Thymus (tissue), 14 donors: ENCODE measurements around the gene CD28. TPM values are rescaled to one million over a fixed set of nuclear protein-coding genes. Genes with fewer than 3 reads are reported as not detected.

Experiments used
- DNase-seq, 9 donors: peaks; one replicate each; pipeline ENCODE4 v3.0.0-alpha.2; 2013; ENCODE audit warnings: low spot score in 9 of 9, low read depth in 6 of 9, missing footprints in 1 of 9
- H3K27ac ChIP-seq, 2 donors: one replicate each; pipeline ENCODE4 v1.5.1; 2013; ENCODE audit warnings: control low read depth in 1 of 2, low read depth in 1 of 2, low read length in 1 of 2, mild to moderate bottlenecking in 1 of 2, moderate library complexity in 1 of 2
- H3K27me3 ChIP-seq, 2 donors: one replicate each; pipeline ENCODE4 v1.5.1; 2013; ENCODE audit warnings: low read length in 1 of 2; ENCODE audit not compliant: control insufficient read depth in 2 of 2, insufficient read depth in 1 of 2
- H3K36me3 ChIP-seq, 2 donors: one replicate each; pipeline ENCODE4 v1.5.1; 2013; ENCODE audit warnings: low read length in 1 of 2, mild to moderate bottlenecking in 1 of 2, moderate library complexity in 1 of 2; ENCODE audit not compliant: control insufficient read depth in 2 of 2, insufficient read depth in 2 of 2
- H3K4me1 ChIP-seq, 2 donors: one replicate each; pipeline ENCODE4 v1.5.1; 2013; ENCODE audit warnings: low read length in 2 of 2; ENCODE audit not compliant: control insufficient read depth in 2 of 2, insufficient read depth in 2 of 2
- H3K4me3 ChIP-seq, 2 donors: one replicate each; pipeline ENCODE4 v1.5.1; 2013; ENCODE audit warnings: low read length in 2 of 2, control low read depth in 1 of 2, mild to moderate bottlenecking in 1 of 2
- H3K9me3 ChIP-seq, 2 donors: one replicate each; pipeline ENCODE4 v1.5.1; 2013; ENCODE audit warnings: low read length in 1 of 2, mild to moderate bottlenecking in 1 of 2; ENCODE audit not compliant: control insufficient read depth in 2 of 2, insufficient read depth in 1 of 2
- WGBS: extraction: QIAGEN DNeasy Blood & Tissue Kit; methylation state at CpG from one replicate; pipeline ENCODE4 v1.1.7; 2013; 5-methylcytosine and 5-hydroxymethylcytosine counted together
- long read RNA-seq, 10 donors: transcript quantifications; one replicate each; lab custom pipeline, GENCODE V29; 2026
- polyA plus RNA-seq: library from polyadenylated mRNA; stranded (reverse); fragments of 200-250 nt; gene quantifications from one replicate; pipeline ENCODE4 v1.2.3, GENCODE V29; 2013
- total RNA-seq: library from RNA; stranded (reverse); fragments of 120-200 nt; gene quantifications from one replicate; pipeline ENCODE4 v1.2.4, GENCODE V29; 2013
- donor health status: healthy.

CD28 gene
- total RNA-seq (42.8 TPM), polyA plus RNA-seq (27.2 TPM)
- long read RNA-seq, donor 1, full-length matches to known transcripts: 4 of 4 reads
- long read RNA-seq, donor 1, partial matches to known transcripts: 0 of 4 reads
- long read RNA-seq, donor 1, other reads (novel, unspliced or antisense): 0 of 4 reads
- long read RNA-seq, donor 2, full-length matches to known transcripts: 61 of 67 reads
- long read RNA-seq, donor 2, partial matches to known transcripts: 6 of 67 reads
- long read RNA-seq, donor 2, other reads (novel, unspliced or antisense): 0 of 67 reads
- long read RNA-seq, donor 3, full-length matches to known transcripts: 36 of 50 reads
- long read RNA-seq, donor 3, partial matches to known transcripts: 14 of 50 reads
- long read RNA-seq, donor 3, other reads (novel, unspliced or antisense): 0 of 50 reads
- long read RNA-seq, donor 4, full-length matches to known transcripts: 15 of 15 reads
- long read RNA-seq, donor 4, partial matches to known transcripts: 0 of 15 reads
- long read RNA-seq, donor 4, other reads (novel, unspliced or antisense): 0 of 15 reads
- long read RNA-seq, donor 5, full-length matches to known transcripts: 38 of 49 reads
- long read RNA-seq, donor 5, partial matches to known transcripts: 11 of 49 reads
- long read RNA-seq, donor 5, other reads (novel, unspliced or antisense): 0 of 49 reads
- long read RNA-seq, donor 6, full-length matches to known transcripts: 18 of 18 reads
- long read RNA-seq, donor 6, partial matches to known transcripts: 0 of 18 reads
- long read RNA-seq, donor 6, other reads (novel, unspliced or antisense): 0 of 18 reads
- long read RNA-seq, donor 7, full-length matches to known transcripts: 25 of 36 reads
- long read RNA-seq, donor 7, partial matches to known transcripts: 11 of 36 reads
- long read RNA-seq, donor 7, other reads (novel, unspliced or antisense): 0 of 36 reads
- long read RNA-seq, donor 8, full-length matches to known transcripts: 10 of 16 reads
- long read RNA-seq, donor 8, partial matches to known transcripts: 6 of 16 reads
- long read RNA-seq, donor 8, other reads (novel, unspliced or antisense): 0 of 16 reads
- long read RNA-seq, donor 9, full-length matches to known transcripts: 12 of 12 reads
- long read RNA-seq, donor 9, partial matches to known transcripts: 0 of 12 reads
- long read RNA-seq, donor 9, other reads (novel, unspliced or antisense): 0 of 12 reads
- long read RNA-seq, donor 10, full-length matches to known transcripts: 20 of 20 reads
- long read RNA-seq, donor 10, partial matches to known transcripts: 0 of 20 reads
- long read RNA-seq, donor 10, other reads (novel, unspliced or antisense): 0 of 20 reads

DNA sequence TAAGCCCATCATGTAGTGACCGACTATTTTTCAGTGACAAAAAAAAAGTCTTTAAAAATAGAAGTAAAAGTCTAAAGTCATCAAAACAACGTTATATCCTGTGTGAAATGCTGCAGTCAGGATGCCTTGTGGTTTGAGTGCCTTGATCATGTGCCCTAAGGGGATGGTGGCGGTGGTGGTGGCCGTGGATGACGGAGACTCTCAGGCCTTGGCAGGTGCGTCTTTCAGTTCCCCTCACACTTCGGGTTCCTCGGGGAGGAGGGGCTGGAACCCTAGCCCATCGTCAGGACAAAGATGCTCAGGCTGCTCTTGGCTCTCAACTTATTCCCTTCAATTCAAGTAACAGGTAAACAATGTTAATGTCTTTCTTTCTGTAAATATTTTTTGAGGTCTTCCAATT, at the start of gene CD28:
Gene CD28, plus strand, starts transcription at position 237 of the 400 bp plus-strand sequence. Its CDS starts 58 bp downstream, at position 295.
- H3K27ac ChIP-seq: peak within 1 kb of the TSS; percentile 84 to 92
- peak; percentile 66 to 95 (median 84) for DNase-seq
- no peaks in the 10 kb centered on the region for H3K27me3 ChIP-seq
- peaks cover 0 to 11% of the 10 kb centered on the region in 2 donors for H3K36me3 ChIP-seq
- no peaks in the 10 kb centered on the region for H3K9me3 ChIP-seq
- peaks cover 14 to 43% of the 10 kb centered on the region in 2 donors for H3K4me1 ChIP-seq
- peak within 1 kb of the TSS; percentile 55 to 62 for H3K4me3 ChIP-seq
- WGBS: 5% methylated on average over 9 of the region's 9 CpGs

DNA sequence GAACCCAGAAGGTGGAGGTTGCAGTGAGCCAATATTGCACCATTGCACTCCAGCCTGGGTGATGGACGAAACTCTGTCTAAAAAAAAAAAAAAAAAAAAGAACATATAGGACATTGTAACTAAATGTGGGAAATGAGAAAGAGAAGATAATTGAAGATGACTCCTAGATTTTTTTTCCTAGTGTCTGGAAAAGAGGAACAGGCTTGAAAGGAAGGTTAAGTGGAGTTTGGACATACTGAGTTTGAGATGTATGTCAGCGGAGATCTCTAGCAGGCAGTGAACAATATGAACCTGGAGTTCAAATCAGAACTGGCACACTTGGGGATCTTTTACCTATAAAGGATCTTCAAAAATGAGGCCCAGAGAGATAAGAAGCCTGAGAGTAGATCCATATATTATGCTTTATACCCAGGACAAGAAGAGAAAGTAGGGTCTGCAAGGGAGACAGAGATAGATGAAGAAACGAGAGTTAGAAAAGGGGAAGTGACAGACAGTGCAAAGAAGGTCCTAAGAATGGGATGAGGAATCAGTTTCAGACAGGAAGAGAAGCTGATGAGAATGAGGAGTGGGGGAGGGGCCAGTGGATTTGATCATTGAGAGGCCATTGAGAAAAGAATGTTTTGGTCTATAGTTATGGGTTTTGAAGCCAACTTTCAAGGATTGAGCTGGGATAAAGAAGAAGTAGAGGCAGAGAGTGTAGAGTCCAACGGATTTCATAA, 46.9 kb upstream of the CD28 start:
- Histone ChIP-seq H3K27me3 (no peaks in the 10 kb centered on the region), H3K36me3 (no peaks in the 10 kb centered on the region), H3K4me3 (no peak overlapping the region), H3K9me3 (no peaks in the 10 kb centered on the region), H3K27ac (no peak overlapping the region), H3K4me1 (peaks cover 10 to 25% of the 10 kb centered on the region in 2 donors)
- no peak for DNase-seq
- 66% methylated on average over 4 of the region's 4 CpGs for WGBS

DNA sequence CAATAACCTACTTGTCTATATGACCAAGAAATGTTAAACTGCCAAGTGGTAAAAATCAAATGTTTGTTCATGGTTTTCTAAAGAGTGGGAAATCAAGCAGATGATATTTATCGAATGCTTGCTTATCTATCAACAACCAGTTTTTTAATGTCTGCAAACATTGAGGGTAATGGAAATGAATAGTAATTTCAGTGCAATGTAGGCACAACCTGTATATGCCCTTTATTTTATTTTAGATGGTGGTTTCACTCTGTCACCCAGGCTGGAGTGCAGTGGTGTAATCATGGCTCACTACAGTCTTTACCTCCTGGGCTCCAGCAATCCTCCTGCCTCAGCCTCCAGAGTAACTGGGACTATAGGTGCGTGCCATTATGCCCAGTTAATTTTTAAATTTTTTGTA, 46.0 kb upstream of the CD28 start:
- Histone ChIP-seq H3K4me1 (peaks cover 10 to 29% of the 10 kb centered on the region in 2 donors), H3K9me3 (no peaks in the 10 kb centered on the region), H3K27ac (no peak overlapping the region), H3K36me3 (no peaks in the 10 kb centered on the region), H3K4me3 (no peak overlapping the region), H3K27me3 (no peaks in the 10 kb centered on the region)
- DNase-seq: no peak
- WGBS: 99% methylated on average over 2 of the region's 2 CpGs

DNA sequence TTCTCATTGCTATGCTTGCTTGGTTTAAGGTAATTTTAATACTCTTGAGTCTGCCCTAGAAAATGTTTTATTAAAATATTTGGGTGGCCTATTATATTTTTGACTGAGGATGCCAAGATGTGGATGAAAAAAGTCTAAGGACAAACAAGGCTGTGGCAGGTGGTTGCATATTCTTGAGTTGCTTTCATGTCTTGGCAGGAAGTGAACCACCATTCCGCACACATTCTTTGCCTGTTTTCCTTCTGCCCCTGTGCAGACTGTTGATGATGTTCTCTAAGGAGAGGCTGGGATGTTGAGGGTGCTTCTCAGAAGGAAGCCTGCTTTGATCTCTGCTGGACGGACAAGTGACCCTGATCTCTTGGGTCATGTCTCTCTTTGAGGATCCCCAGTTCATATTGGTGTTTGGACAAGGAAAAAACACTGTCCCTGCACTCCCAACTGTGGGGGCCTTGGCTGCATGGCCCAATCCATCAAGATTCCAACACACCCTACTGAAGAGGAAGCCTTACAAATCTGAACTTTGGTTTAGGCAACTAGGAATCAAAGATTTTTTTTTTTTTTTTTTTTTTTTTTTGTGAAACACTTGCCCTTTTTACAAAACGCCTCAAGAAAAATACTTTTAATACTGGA, 45.0 kb upstream of the CD28 start:
- no peak overlapping the region for H3K4me3 ChIP-seq
- WGBS: 79% methylated on average over 3 of the region's 3 CpGs
- peak in 1 of 9 donors; percentile 62 for DNase-seq

DNA sequence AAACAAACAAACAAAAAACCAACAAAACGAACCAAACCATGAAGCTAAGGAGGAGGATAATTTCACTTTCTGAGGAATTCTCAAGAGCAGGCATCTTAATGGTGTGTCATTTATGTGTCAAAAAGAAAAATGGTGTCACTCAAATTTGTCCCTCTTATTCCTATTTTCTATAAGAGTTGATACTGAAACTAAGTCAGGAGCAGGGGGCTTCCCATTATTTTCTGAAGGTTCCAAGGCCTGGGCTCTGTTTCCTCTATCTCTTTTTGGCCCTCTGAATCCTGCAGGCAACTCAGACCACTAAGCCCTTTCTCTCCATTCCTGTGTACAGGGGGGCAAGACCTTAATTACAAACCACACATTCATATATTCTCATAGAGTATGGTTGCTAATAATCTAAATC, 44.0 kb upstream of the CD28 start:
- Histone ChIP-seq H3K27me3 (no peaks in the 10 kb centered on the region), H3K4me1 (peaks cover 10 to 21% of the 10 kb centered on the region in 2 donors), H3K27ac (no peak overlapping the region), H3K36me3 (no peaks in the 10 kb centered on the region), H3K4me3 (no peak overlapping the region), H3K9me3 (no peaks in the 10 kb centered on the region)
- WGBS: 36% methylated on average over 1 of the region's 1 CpG
- DNase-seq: no peak

More for the DNA sequence above, 45.0 kb upstream of the CD28 start:
- H3K27ac ChIP-seq: peak overlapping the region in 1 of 2 donors; percentile 15
- no peaks in the 10 kb centered on the region for H3K9me3 ChIP-seq
- no peaks in the 10 kb centered on the region for H3K27me3 ChIP-seq
- H3K36me3 ChIP-seq: no peaks in the 10 kb centered on the region
- peaks cover 10 to 29% of the 10 kb centered on the region in 2 donors for H3K4me1 ChIP-seq

DNA sequence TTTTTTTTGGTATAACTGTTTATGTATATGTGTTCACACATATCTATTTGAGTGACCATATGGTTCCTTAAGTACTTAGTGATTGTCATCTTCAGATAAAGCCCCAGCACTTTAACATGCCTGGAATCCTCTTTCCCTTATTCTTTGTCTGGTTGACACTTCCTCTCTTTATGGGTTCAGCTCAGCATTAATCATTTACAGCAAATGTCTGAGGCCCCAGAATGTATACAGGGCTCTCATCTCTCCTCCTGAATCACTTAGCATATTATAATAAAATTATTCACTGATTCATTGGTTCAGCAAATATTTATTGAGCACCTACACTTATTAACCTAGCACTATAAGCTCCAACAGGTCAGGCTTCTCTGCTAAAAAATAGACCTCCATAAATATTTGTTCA, 43.5 kb upstream of the CD28 start:
- no peaks in the 10 kb centered on the region for H3K9me3 ChIP-seq
- DNase-seq: no peak

DNA sequence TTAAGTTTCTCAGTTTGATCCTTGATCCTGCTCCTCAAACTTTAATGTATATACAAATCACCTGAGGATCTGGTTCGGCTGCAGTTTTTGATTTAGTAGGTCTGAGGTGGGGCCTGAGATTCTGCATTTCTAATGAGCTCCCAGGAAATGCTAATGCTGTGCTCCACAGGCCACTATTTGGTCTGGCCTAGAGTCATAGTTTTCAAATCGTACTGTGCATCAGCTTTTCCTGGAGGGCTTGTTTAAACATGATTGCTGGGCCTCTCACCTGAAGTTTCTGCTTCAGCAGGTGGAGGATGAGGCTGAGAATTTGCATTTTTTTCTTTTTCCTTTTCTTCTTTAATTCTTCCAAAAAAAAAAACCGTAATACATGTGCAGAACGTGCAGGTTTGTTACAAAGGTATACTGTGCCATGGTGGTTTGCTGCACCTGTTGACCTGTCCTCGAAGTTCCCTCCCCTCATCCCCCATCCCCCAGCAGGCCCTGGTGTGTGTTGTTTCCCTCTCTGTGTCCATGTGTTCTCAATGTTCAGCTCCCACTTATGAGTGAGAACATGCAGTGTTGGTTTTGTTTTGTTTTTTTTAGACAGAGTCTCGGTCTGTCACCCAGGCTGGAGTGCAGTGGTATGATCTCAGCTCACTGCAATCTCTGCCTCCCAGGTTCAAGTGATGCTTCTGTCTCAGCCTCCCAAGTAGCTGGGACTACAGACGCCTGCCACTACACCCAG, 42.2 kb upstream of the CD28 start:
- Histone ChIP-seq H3K4me3 (no peak overlapping the region), H3K4me1 (peaks cover 10 to 21% of the 10 kb centered on the region in 2 donors), H3K9me3 (no peaks in the 10 kb centered on the region), H3K36me3 (no peaks in the 10 kb centered on the region), H3K27ac (no peak overlapping the region), H3K27me3 (no peaks in the 10 kb centered on the region)
- DNase-seq: no peak
- WGBS: 82% methylated on average over 7 of the region's 7 CpGs

More for the DNA sequence above, 43.5 kb upstream of the CD28 start:
- H3K4me3 ChIP-seq: no peak overlapping the region
- H3K4me1 ChIP-seq: peaks cover 10 to 21% of the 10 kb centered on the region in 2 donors
- no peak overlapping the region for H3K27ac ChIP-seq
- no peaks in the 10 kb centered on the region for H3K27me3 ChIP-seq
- H3K36me3 ChIP-seq: no peaks in the 10 kb centered on the region
